ENCODE measurements around the gene GUCY2D. TPM values are rescaled to one million over a fixed set of nuclear protein-coding genes. Genes with fewer than 3 reads are reported as not detected.

Gene GUCY2D
- total RNA-seq, 2 donors from 2014 or later, result 1.2 to 1.6 TPM

GRCh38 chr17:7956228-7956965 lies 46.0 kb upstream of the GUCY2D start:
- Histone ChIP-seq H3K36me3 (ENCODE audit: control insufficient read depth, insufficient read depth, low read length) (no peaks in the 10 kb centered on the region), H3K9me3 (ENCODE audit: control insufficient read depth, low read length) (no peaks in the 10 kb centered on the region), H3K4me1 (ENCODE audit: control insufficient read depth, insufficient read depth, low read length) (no peaks in the 10 kb centered on the region), H3K9ac (ENCODE audit: extremely low read depth, low read length, poor library complexity, severe bottlenecking) (no peak overlapping the region), H3K27ac (ENCODE audit: low read depth, low read length) (no peak overlapping the region), H3K4me3 (ENCODE audit: low read length) (no peak overlapping the region), H3K27me3 (ENCODE audit: control insufficient read depth, insufficient read depth, low read length, poor library complexity, severe bottlenecking) (no peaks in the 10 kb centered on the region)
- Mint-ChIP-seq H3K36me3 (ENCODE audit: low read depth) (peaks cover 2% of the 10 kb centered on the region), H3K27me3 (ENCODE audit: insufficient read depth) (no peaks in the 10 kb centered on the region), H3K4me1 (peaks cover 3% of the 10 kb centered on the region), H3K4me3 (no peak overlapping the region), H3K27ac (no peak overlapping the region), H3K9me3 (peaks cover 7% of the 10 kb centered on the region)
- 84 to 86% methylated on average over 6 to 9 of the region's 11 CpGs for WGBS, 2 experiments (ENCODE audit: insufficient coverage in 1 of 2, insufficient read length in 1 of 2)
- TF ChIP-seq CTCF (conservative IDR thresholded peaks at IDR 0.05), result no peak
- DNase-seq, result peak; percentile 67

GRCh38 chr17:7959503-7960253 lies 42.7 kb upstream of the GUCY2D start:
- Mint-ChIP-seq H3K27ac (no peak overlapping the region), H3K27me3 (ENCODE audit: insufficient read depth) (no peaks in the 10 kb centered on the region), H3K36me3 (ENCODE audit: low read depth) (no peaks in the 10 kb centered on the region), H3K9me3 (no peaks in the 10 kb centered on the region), H3K4me3 (no peak overlapping the region), H3K4me1 (peaks cover 3% of the 10 kb centered on the region)
- Histone ChIP-seq H3K9ac (ENCODE audit: extremely low read depth, low read length, poor library complexity, severe bottlenecking) (no peak overlapping the region), H3K9me3 (ENCODE audit: control insufficient read depth, low read length) (no peaks in the 10 kb centered on the region), H3K36me3 (ENCODE audit: control insufficient read depth, insufficient read depth, low read length) (no peaks in the 10 kb centered on the region), H3K27me3 (ENCODE audit: control insufficient read depth, insufficient read depth, low read length, poor library complexity, severe bottlenecking) (no peaks in the 10 kb centered on the region), H3K4me3 (ENCODE audit: low read length) (no peak overlapping the region), H3K4me1 (ENCODE audit: control insufficient read depth, insufficient read depth, low read length) (no peaks in the 10 kb centered on the region), H3K27ac (ENCODE audit: low read depth, low read length) (no peak overlapping the region)
- no peak for TF ChIP-seq CTCF (conservative IDR thresholded peaks at IDR 0.05)
- 87 to 95% methylated on average over 6 to 9 of the region's 9 CpGs for WGBS, 2 experiments (ENCODE audit: insufficient coverage in 1 of 2, insufficient read length in 1 of 2)
- DNase-seq, result no peak

- DNase-seq, result no peak
- Mint-ChIP-seq H3K27me3 (ENCODE audit: insufficient read depth) (no peaks in the 10 kb centered on the region), H3K4me3 (no peak overlapping the region), H3K27ac (no peak overlapping the region), H3K36me3 (ENCODE audit: low read depth) (no peaks in the 10 kb centered on the region), H3K9me3 (no peaks in the 10 kb centered on the region), H3K4me1 (peaks cover 2% of the 10 kb centered on the region)
- Histone ChIP-seq H3K4me1 (ENCODE audit: control insufficient read depth, insufficient read depth, low read length) (no peaks in the 10 kb centered on the region), H3K9me3 (ENCODE audit: control insufficient read depth, low read length) (no peaks in the 10 kb centered on the region), H3K27ac (ENCODE audit: low read depth, low read length) (no peak overlapping the region), H3K4me3 (ENCODE audit: low read length) (no peak overlapping the region), H3K9ac (ENCODE audit: extremely low read depth, low read length, poor library complexity, severe bottlenecking) (no peak overlapping the region), H3K36me3 (ENCODE audit: control insufficient read depth, insufficient read depth, low read length) (no peaks in the 10 kb centered on the region), H3K27me3 (ENCODE audit: control insufficient read depth, insufficient read depth, low read length, poor library complexity, severe bottlenecking) (no peaks in the 10 kb centered on the region)
- WGBS, 2 experiments (ENCODE audit: insufficient coverage in 1 of 2, insufficient read length in 1 of 2), result 92% methylated on average over 2 of the region's 2 CpGs; no CpG with 5 or more reads in 1 of the 2 experiments
- TF ChIP-seq CTCF (conservative IDR thresholded peaks at IDR 0.05), result no peak
Observed at GRCh38 chr17:7961421-7961820, 41.0 kb upstream of the GUCY2D start.

All from endodermal cell (in vitro differentiated cells).